HUES64 (cell line): Measurements from ENCODE around the gene TTLL5.
A peak's percentile ranks its signal among the peaks of the same experiment; 100 is the strongest.

Experiments
- H3K27ac ChIP-seq: 2 replicates; pipeline ENCODE4 v1.7.0; 2013; ENCODE audit warnings: low read depth, low read length, inconsistent platforms
- H3K27me3 ChIP-seq: 2 replicates; pipeline ENCODE4 v1.6.1; 2013; ENCODE audit warnings: mild to moderate bottlenecking, low read length; ENCODE audit not compliant: insufficient read depth
- H3K36me3 ChIP-seq: 2 replicates; pipeline ENCODE4 v1.6.1; 2013; ENCODE audit warnings: mild to moderate bottlenecking, low read length; ENCODE audit not compliant: insufficient read depth
- H3K4me1 ChIP-seq: 2 replicates; pipeline ENCODE4 v1.6.1; 2013; ENCODE audit warnings: mild to moderate bottlenecking, low read length, moderate library complexity; ENCODE audit not compliant: insufficient read depth
- H3K4me3 ChIP-seq: 2 replicates; pipeline ENCODE4 v1.5.1; 2013; ENCODE audit warnings: mild to moderate bottlenecking, low read length, moderate library complexity
- H3K9ac ChIP-seq: 2 replicates; pipeline ENCODE4 v1.6.1; 2013; ENCODE audit warnings: mild to moderate bottlenecking, low read depth, low read length
- H3K9me3 ChIP-seq: 2 replicates; pipeline ENCODE4 v1.6.1; 2013; ENCODE audit warnings: low read depth, low read length; ENCODE audit not compliant: insufficient read depth
- WGBS: fragments of 150-250, 120-280 bp; methylation state at CpG from one replicate; pipeline ENCODE4 v1.1.7; 2013; ENCODE audit warnings: missing lambda C conversion rate; 5-methylcytosine and 5-hydroxymethylcytosine counted together

Gene TTLL5

GRCh38 chr14:75972801-75973421, 311.9 kb downstream of the TTLL5 start:
- Histone ChIP-seq H3K27me3 (no peaks in the 10 kb centered on the region), H3K4me3 (no peak overlapping the region), H3K9me3 (no peaks in the 10 kb centered on the region), H3K9ac (no peak overlapping the region), H3K27ac (no peak overlapping the region), H3K4me1 (peaks cover 11% of the 10 kb centered on the region; the same call in 1 of the 2 replicates), H3K36me3 (no peaks in the 10 kb centered on the region)
- 65% methylated on average over 7 of the region's 7 CpGs for WGBS

GRCh38 chr14:75976826-75977581, 316.0 kb downstream of the TTLL5 start:
- Histone ChIP-seq H3K9ac (no peak overlapping the region), H3K36me3 (no peaks in the 10 kb centered on the region), H3K9me3 (no peaks in the 10 kb centered on the region), H3K4me1 (peaks cover 20% of the 10 kb centered on the region), H3K27me3 (0 out of 2 replicates have a peak, but pooled peaks cover 3% of the 10 kb centered on the region), H3K4me3 (no peak overlapping the region), H3K27ac (no peak overlapping the region)
- 77% methylated on average over 7 of the region's 8 CpGs for WGBS

- Histone ChIP-seq H3K4me1 (peaks cover 20% of the 10 kb centered on the region), H3K27ac (no peak overlapping the region)
- WGBS, result 73% methylated on average over 3 of the region's 3 CpGs
Observed at GRCh38 chr14:75977582-75977943, 316.5 kb downstream of the TTLL5 start.

DNA sequence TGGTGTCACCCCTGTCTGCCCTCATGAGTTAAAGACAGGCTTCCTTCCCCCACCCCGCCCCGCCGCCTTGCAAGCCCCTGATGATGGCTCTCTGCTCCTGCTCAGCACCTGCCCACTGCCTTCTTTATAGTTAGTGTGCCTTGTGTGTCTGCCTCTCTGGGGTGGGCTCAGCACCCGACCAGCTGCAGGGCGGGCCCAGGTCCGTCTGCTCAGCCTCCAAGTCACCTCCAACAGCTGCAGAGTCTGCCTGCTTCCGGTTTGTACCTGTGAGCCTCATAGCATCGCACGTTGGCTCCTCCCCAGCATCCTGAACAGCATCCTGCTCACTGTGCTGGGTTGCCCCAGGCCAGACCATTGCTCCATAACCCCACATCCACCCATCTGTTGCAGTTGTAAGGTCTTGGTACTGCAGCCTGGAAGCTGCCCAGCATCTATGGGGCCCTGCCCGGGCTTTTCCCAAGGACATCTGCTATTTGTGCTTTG, 317.2 kb downstream of the TTLL5 start:
- Histone ChIP-seq H3K9me3 (no peaks in the 10 kb centered on the region), H3K4me1 (peaks cover 20% of the 10 kb centered on the region), H3K9ac (no peak overlapping the region), H3K27ac (no peak overlapping the region), H3K36me3 (no peaks in the 10 kb centered on the region), H3K27me3 (peaks cover 10% of the 10 kb centered on the region), H3K4me3 (no peak overlapping the region)
- 85% methylated on average over 10 of the region's 10 CpGs for WGBS

More at GRCh38 chr14:75977582-75977943, 316.5 kb downstream of the TTLL5 start:
- Histone ChIP-seq H3K9me3 (no peaks in the 10 kb centered on the region), H3K27me3 (0 out of 2 replicates have a peak, but pooled peaks cover 3% of the 10 kb centered on the region), H3K36me3 (no peaks in the 10 kb centered on the region), H3K4me3 (no peak overlapping the region), H3K9ac (no peak overlapping the region)

GRCh38 chr14:75979071-75979571, 318.1 kb downstream of the TTLL5 start:
- Histone ChIP-seq H3K4me3 (no peak overlapping the region), H3K4me1 (peaks cover 20% of the 10 kb centered on the region), H3K9me3 (no peaks in the 10 kb centered on the region), H3K27me3 (peaks cover 18% of the 10 kb centered on the region), H3K9ac (no peak overlapping the region), H3K27ac (no peak overlapping the region), H3K36me3 (no peaks in the 10 kb centered on the region)
- 74% methylated on average over 14 of the region's 14 CpGs for WGBS

DNA sequence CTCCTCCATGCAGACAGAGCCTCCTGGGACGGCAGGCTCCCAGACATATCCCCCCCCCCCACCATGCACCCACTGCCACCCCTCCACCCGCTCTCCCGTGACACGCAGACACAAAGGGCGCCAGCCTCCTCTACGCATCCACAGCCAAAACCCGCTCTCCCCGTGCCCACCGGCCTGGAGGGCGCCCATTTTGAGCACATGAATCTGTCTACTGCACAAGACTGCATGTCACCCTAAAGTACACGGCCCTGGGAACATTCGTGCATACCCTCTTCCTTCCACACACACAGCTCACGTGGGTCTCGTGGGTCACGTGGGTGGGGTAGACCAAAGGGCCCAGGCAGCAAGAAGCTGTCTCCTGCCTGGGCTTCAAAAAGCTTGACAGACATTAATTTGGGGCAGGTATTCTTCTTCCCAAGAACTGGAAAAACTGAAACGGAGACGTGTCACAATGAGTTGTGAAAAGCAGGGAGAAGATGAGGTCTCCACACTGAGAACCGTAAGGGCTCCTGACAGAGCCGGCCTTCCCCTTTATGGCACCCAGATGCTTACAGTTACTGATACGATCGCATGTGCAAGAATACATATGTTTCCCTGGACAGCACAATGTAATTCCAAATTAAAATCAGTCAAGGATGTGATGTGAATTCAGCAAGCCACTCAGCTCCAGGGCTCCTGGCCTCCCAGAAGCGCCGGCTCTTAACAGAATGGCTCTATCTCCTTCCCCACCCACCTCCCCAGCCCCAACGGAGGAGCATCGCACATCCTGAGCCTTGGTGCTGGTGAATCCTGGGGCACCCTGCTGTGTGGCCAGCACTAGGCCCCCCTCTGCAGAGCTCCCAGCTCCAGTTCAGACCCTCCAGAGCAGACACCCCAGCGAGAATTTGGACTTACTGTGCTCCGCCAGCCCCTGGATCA, 318.9 kb downstream of the TTLL5 start:
- Histone ChIP-seq H3K27ac (no peak overlapping the region), H3K9me3 (no peaks in the 10 kb centered on the region), H3K9ac (no peak overlapping the region), H3K27me3 (peaks cover 26% of the 10 kb centered on the region), H3K4me1 (peaks cover 20% of the 10 kb centered on the region), H3K4me3 (no peak overlapping the region), H3K36me3 (no peaks in the 10 kb centered on the region)
- 88% methylated on average over 27 of the region's 27 CpGs for WGBS

DNA sequence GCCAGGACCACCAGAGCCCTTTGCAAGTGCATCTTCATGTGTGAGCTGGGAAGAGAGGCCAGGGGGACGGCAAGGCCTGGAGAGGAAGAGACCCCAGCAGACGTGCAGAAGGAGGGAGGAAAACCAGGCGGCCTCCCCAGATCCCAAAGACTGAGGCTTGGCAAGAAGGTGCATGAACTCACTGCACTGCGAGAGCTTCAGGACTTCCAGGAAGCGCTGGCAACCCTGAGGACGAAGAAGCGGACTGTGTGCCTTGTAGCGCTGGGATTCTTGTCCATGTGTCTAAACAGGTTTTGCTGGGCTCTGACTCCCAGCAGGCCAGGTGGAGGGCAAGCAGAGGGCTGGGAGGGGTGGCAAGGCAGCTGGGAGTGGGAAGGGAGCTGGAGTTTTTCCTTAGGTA, 319.8 kb downstream of the TTLL5 start:
- Histone ChIP-seq H3K9ac (no peak overlapping the region), H3K27ac (no peak overlapping the region), H3K27me3 (peaks cover 31% of the 10 kb centered on the region), H3K4me3 (0 out of 2 replicates have a peak overlapping the region, but pooled peaks have one; percentile 63), H3K9me3 (no peaks in the 10 kb centered on the region), H3K36me3 (no peaks in the 10 kb centered on the region), H3K4me1 (peaks cover 20% of the 10 kb centered on the region)
- 84% methylated on average over 8 of the region's 8 CpGs for WGBS

GRCh38 chr14:75981426-75982265, 320.6 kb downstream of the TTLL5 start, which contains the start of gene TGFB3:
Gene TGFB3, minus strand, starts transcription at chr14:75981995. Its CDS starts 1,102 bp downstream, at chr14:75980893.
- H3K36me3 ChIP-seq, result no peaks in the 10 kb centered on the region
- H3K9ac ChIP-seq, result peak within 1 kb of the TSS; percentile 56; the same call in 1 of the 2 replicates
- peaks cover 20% of the 10 kb centered on the region for H3K4me1 ChIP-seq
- WGBS, result 2% methylated on average over 24 of the region's 26 CpGs
- peaks cover 31% of the 10 kb centered on the region for H3K27me3 ChIP-seq
- peak within 1 kb of the TSS; percentile 63 for H3K4me3 ChIP-seq
- no peaks in the 10 kb centered on the region for H3K9me3 ChIP-seq
- no peak within 1 kb of the TSS for H3K27ac ChIP-seq

DNA sequence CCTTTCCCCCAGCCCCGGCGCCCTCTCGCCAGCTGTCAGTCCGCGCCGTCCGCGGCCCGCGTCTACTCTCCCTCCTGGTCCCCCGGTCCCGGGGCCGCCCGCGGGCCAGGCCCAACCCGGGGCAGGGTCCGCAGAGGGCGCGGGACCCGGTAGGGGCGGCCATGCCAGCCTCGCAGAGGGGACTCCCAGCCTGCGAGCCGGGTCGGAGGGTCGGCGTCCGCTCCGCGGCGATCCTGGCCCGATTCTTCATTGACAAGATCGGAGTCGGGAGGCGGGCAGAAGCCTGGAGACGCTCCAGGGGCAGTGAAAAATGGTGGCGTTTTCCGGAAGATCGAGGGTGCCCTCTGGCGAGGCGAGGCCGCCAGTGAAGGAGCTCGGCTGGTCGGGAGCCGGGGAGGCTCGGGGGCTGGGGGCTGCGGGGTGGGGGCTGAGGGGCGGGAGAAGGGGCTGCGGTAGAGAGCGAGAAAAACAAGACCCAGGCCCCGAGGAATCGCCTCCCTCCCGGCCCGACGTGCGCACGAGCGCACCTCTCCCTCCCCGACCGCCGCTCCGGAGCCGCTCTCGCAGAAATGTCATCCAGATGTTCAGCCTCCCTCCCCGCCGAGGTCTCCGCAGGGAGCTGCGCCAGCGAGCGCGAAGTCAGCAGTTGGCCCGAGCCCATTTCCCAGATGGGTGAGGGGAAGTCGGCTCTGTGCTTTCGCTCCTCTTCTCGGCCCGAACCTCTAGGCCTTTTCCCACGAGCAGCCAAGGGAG, 321.4 kb downstream of the TTLL5 start:
- H3K27ac ChIP-seq, result no peak overlapping the region
- under 1% methylated on average over 69 of the region's 77 CpGs for WGBS
- peaks cover 31% of the 10 kb centered on the region for H3K27me3 ChIP-seq
- peak overlapping the region; percentile 56; the same call in 1 of the 2 replicates for H3K9ac ChIP-seq
- H3K9me3 ChIP-seq, result no peaks in the 10 kb centered on the region
- H3K4me3 ChIP-seq, result peak overlapping the region; percentile 63
- H3K36me3 ChIP-seq, result no peaks in the 10 kb centered on the region
- H3K4me1 ChIP-seq, result peaks cover 13% of the 10 kb centered on the region
